Measurements from ENCODE around the gene CEP112.

CEP112 gene

GRCh38 chr17:66056148-66056547 is 135.8 kb downstream of the CEP112 start:
- no peak for DNase-seq

- no peak for DNase-seq
Measured at GRCh38 chr17:66054242-66054641, 137.7 kb downstream of the CEP112 start.

GRCh38 chr17:66044083-66044482 is 147.8 kb downstream of the CEP112 start:
- no peak for DNase-seq

- no peak for DNase-seq
Measured at GRCh38 chr17:66043419-66043818, 148.5 kb downstream of the CEP112 start.

- DNase-seq, result no peak
Measured at GRCh38 chr17:66040402-66040801, 151.5 kb downstream of the CEP112 start.

GRCh38 chr17:66038125-66038524 is 153.8 kb downstream of the CEP112 start:
- DNase-seq, result no peak

GRCh38 chr17:66037221-66037620 is 154.7 kb downstream of the CEP112 start:
- no peak for DNase-seq

GRCh38 chr17:66032082-66032712 is 159.7 kb downstream of the CEP112 start:
- no peak for DNase-seq

- no peak for DNase-seq
Measured at GRCh38 chr17:66025551-66025950, 166.4 kb downstream of the CEP112 start.

GRCh38 chr17:66021757-66022156 is 170.2 kb downstream of the CEP112 start:
- no peak for DNase-seq

- DNase-seq, result no peak
Measured at GRCh38 chr17:66018786-66019185, 173.1 kb downstream of the CEP112 start.

- no peak for DNase-seq
Measured at GRCh38 chr17:66016231-66016630, 175.7 kb downstream of the CEP112 start.

- no peak for DNase-seq
Measured at GRCh38 chr17:66008680-66009079, 183.3 kb downstream of the CEP112 start.

- DNase-seq, result no peak
Measured at GRCh38 chr17:66006654-66007053, 185.3 kb downstream of the CEP112 start.

GRCh38 chr17:66002812-66003211 is 189.1 kb downstream of the CEP112 start:
- no peak for DNase-seq

GRCh38 chr17:66002063-66002585 is 189.8 kb downstream of the CEP112 start:
- DNase-seq, result no peak

GRCh38 chr17:66000216-66000615 is 191.7 kb downstream of the CEP112 start:
- no peak for DNase-seq

GRCh38 chr17:65998675-65999074 is 193.3 kb downstream of the CEP112 start:
- no peak for DNase-seq

- DNase-seq, result no peak
Measured at GRCh38 chr17:65994679-65995078, 197.3 kb downstream of the CEP112 start.

- no peak for DNase-seq
Measured at GRCh38 chr17:65994114-65994513, 197.8 kb downstream of the CEP112 start.

GRCh38 chr17:65990593-65990992 is 201.3 kb downstream of the CEP112 start:
- DNase-seq, result no peak

- no peak for DNase-seq
Measured at GRCh38 chr17:65988451-65988850, 203.5 kb downstream of the CEP112 start.

GRCh38 chr17:65987988-65988387 is 203.9 kb downstream of the CEP112 start:
- DNase-seq, result no peak

GRCh38 chr17:65985571-65985970 is 206.4 kb downstream of the CEP112 start:
- DNase-seq, result no peak

- no peak for DNase-seq
Measured at GRCh38 chr17:65984299-65984698, 207.6 kb downstream of the CEP112 start.

All from CD4-positive, alpha-beta T cell treated with Interferon gamma for 1 hour (primary cell).